SH-SY5Y (cell line): ENCODE measurements around the gene XRCC6.

Experiments used
- GATA2 ChIP-seq: IDR thresholded peaks from 2 replicates; pipeline ENCODE4 v1.6.1; 2011; ENCODE audit warnings: mild to moderate bottlenecking, low read depth, low read length
- GATA3 ChIP-seq: IDR thresholded peaks from 2 replicates; pipeline ENCODE4 v1.6.1; 2011; ENCODE audit warnings: low read depth, mild to moderate bottlenecking, low read length, moderate library complexity

DNA sequence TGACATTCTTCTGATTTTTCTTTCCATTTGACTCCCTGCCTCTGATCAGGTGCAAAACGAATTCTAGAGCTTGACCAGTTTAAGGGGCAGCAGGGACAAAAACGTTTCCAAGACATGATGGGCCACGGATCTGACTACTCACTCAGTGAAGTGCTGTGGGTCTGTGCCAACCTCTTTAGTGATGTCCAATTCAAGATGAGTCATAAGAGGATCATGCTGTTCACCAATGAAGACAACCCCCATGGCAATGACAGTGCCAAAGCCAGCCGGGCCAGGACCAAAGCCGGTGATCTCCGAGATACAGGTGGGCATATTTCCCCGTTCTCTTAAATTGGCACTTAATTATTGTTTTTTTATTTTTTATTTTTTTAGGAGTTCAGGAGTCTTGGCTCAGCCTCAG lies 15.4 kb downstream of the XRCC6 start:
- no peak for TF ChIP-seq GATA3
- TF ChIP-seq GATA2: no peak
